ENCODE results near the gene EN2. TPM values are rescaled to one million over a fixed set of nuclear protein-coding genes. Genes with fewer than 3 reads are reported as not detected.

Gene EN2
- total and polyA plus RNA-seq, 4 experiments from 2014 or later: not detected

GRCh38 chr7:155471718-155472117, 13.8 kb downstream of the EN2 start:
- Histone ChIP-seq H3K9me3 (ENCODE audit: control insufficient read depth in 1 of 2, low read length in 2 of 2) (no peaks in the 10 kb centered on the region), H3K36me3 (ENCODE audit: insufficient read depth, low read length) (no peaks in the 10 kb centered on the region), H3K27me3 (ENCODE audit: insufficient read depth, low read length) (peaks cover 30% of the 10 kb centered on the region), H3K27ac (ENCODE audit: low read depth, low read length) (no peak overlapping the region), H3K4me3 (ENCODE audit: low read length in 2 of 2) (no peak overlapping the region), H3K4me1 (ENCODE audit: insufficient read depth, low read length) (peaks cover 2% of the 10 kb centered on the region)
- ChIA-PET POLR2A (ENCODE audit: partially characterized antibody) (no interaction called here), CTCF (ENCODE audit: partially characterized antibody) (interaction anchor here (1.1 kb wide), 1 partner anchor 9 kb away, joined by 3 read pairs; no protein-coding TSS in a partner anchor)
- peaks cover 58 to 73% of the 10 kb centered on the region in 2 donors for H3K27me3 Mint-ChIP-seq
- DNase-seq: no peak
- H3K4me1 Mint-ChIP-seq: peaks cover 4 to 21% (median 9%) of the 10 kb centered on the region in 4 donors
- intact Hi-C loops (cut with micrococcal nuclease): no loop called here
- peaks cover 0 to 9% (median 4%) of the 10 kb centered on the region in 8 donors for H3K9me3 Mint-ChIP-seq
- H3K36me3 Mint-ChIP-seq: no peaks in the 10 kb centered on the region
- H3K4me3 Mint-ChIP-seq: no peak overlapping the region
- H3K27ac Mint-ChIP-seq: no peak overlapping the region

GRCh38 chr7:155477476-155477875, 19.5 kb downstream of the EN2 start:
- Histone ChIP-seq H3K27me3 (ENCODE audit: insufficient read depth, low read length) (peaks cover 5% of the 10 kb centered on the region), H3K9me3 (ENCODE audit: control insufficient read depth in 1 of 2, low read length in 2 of 2) (no peaks in the 10 kb centered on the region), H3K36me3 (ENCODE audit: insufficient read depth, low read length) (no peaks in the 10 kb centered on the region), H3K4me3 (ENCODE audit: low read length in 2 of 2) (no peak overlapping the region), H3K27ac (ENCODE audit: low read depth, low read length) (no peak overlapping the region), H3K4me1 (ENCODE audit: insufficient read depth, low read length) (no peaks in the 10 kb centered on the region)
- H3K36me3 Mint-ChIP-seq: no peaks in the 10 kb centered on the region
- no peak overlapping the region for H3K4me3 Mint-ChIP-seq
- no peak for DNase-seq
- intact Hi-C loops (cut with micrococcal nuclease): no loop called here
- peaks cover 0 to 5% (median 2%) of the 10 kb centered on the region in 4 donors for H3K4me1 Mint-ChIP-seq
- peaks cover 0 to 13% (median 4%) of the 10 kb centered on the region in 8 donors for H3K9me3 Mint-ChIP-seq
- peaks cover 37 to 46% of the 10 kb centered on the region in 2 donors for H3K27me3 Mint-ChIP-seq
- ChIA-PET POLR2A (ENCODE audit: partially characterized antibody) (no interaction called here), CTCF (ENCODE audit: partially characterized antibody) (no interaction called here)
- peak overlapping the region in 1 of 7 donors; percentile 68 for H3K27ac Mint-ChIP-seq

GRCh38 chr7:155481764-155482163, 23.8 kb downstream of the EN2 start:
- Histone ChIP-seq H3K27me3 (ENCODE audit: insufficient read depth, low read length) (no peaks in the 10 kb centered on the region), H3K36me3 (ENCODE audit: insufficient read depth, low read length) (no peaks in the 10 kb centered on the region), H3K27ac (ENCODE audit: low read depth, low read length) (no peak overlapping the region), H3K4me3 (ENCODE audit: low read length in 2 of 2) (no peak overlapping the region), H3K9me3 (ENCODE audit: control insufficient read depth in 1 of 2, low read length in 2 of 2) (no peaks in the 10 kb centered on the region), H3K4me1 (ENCODE audit: insufficient read depth, low read length) (no peaks in the 10 kb centered on the region)
- intact Hi-C loops (cut with micrococcal nuclease): no loop called here
- Mint-ChIP-seq H3K27ac (no peak overlapping the region), H3K36me3 (no peaks in the 10 kb centered on the region), H3K27me3 (peaks cover 12 to 16% of the 10 kb centered on the region in 2 donors), H3K9me3 (peaks cover 0 to 7% (median 0%) of the 10 kb centered on the region in 8 donors), H3K4me1 (peaks cover 2 to 8% (median 6%) of the 10 kb centered on the region in 4 donors), H3K4me3 (no peak overlapping the region)
- DNase-seq: no peak
- POLR2A ChIA-PET (ENCODE audit: partially characterized antibody): no interaction called here
- CTCF ChIA-PET (ENCODE audit: partially characterized antibody): no interaction called here

GRCh38 chr7:155482511-155483183, 24.7 kb downstream of the EN2 start:
- CTCF ChIA-PET (ENCODE audit: partially characterized antibody): no interaction called here
- Mint-ChIP-seq H3K36me3 (no peaks in the 10 kb centered on the region), H3K27me3 (peaks cover 9 to 13% of the 10 kb centered on the region in 2 donors), H3K4me1 (peaks cover 2 to 5% (median 4%) of the 10 kb centered on the region in 4 donors), H3K27ac (peak overlapping the region in 5 of 7 donors; percentile 27 to 89 (median 85)), H3K4me3 (peak overlapping the region in 5 of 8 donors; percentile 38 to 73 (median 57)), H3K9me3 (peaks cover 0 to 5% (median 0%) of the 10 kb centered on the region in 8 donors)
- peak in 2 of 5 donors; percentile 19 to 28 for DNase-seq
- POLR2A ChIA-PET (ENCODE audit: partially characterized antibody): interaction anchor here (0.8 kb wide), 1 partner anchor 87 kb away, joined by 3 read pairs; no protein-coding TSS in a partner anchor
- Histone ChIP-seq H3K9me3 (ENCODE audit: control insufficient read depth in 1 of 2, low read length in 2 of 2) (no peaks in the 10 kb centered on the region), H3K4me3 (ENCODE audit: low read length in 2 of 2) (no peak overlapping the region), H3K4me1 (ENCODE audit: insufficient read depth, low read length) (no peaks in the 10 kb centered on the region), H3K27me3 (ENCODE audit: insufficient read depth, low read length) (no peaks in the 10 kb centered on the region), H3K27ac (ENCODE audit: low read depth, low read length) (no peak overlapping the region), H3K36me3 (ENCODE audit: insufficient read depth, low read length) (no peaks in the 10 kb centered on the region)
- intact Hi-C loops (cut with micrococcal nuclease): no loop called here

GRCh38 chr7:155483245-155483644, 25.3 kb downstream of the EN2 start:
- Histone ChIP-seq H3K36me3 (ENCODE audit: insufficient read depth, low read length) (no peaks in the 10 kb centered on the region), H3K27ac (ENCODE audit: low read depth, low read length) (no peak overlapping the region), H3K27me3 (ENCODE audit: insufficient read depth, low read length) (no peaks in the 10 kb centered on the region), H3K4me3 (ENCODE audit: low read length in 2 of 2) (no peak overlapping the region), H3K9me3 (ENCODE audit: control insufficient read depth in 1 of 2, low read length in 2 of 2) (no peaks in the 10 kb centered on the region), H3K4me1 (ENCODE audit: insufficient read depth, low read length) (no peaks in the 10 kb centered on the region)
- Mint-ChIP-seq H3K4me3 (peak overlapping the region in 4 of 8 donors; percentile 38 to 73 (median 52)), H3K9me3 (peaks cover 0 to 5% (median 0%) of the 10 kb centered on the region in 8 donors), H3K36me3 (no peaks in the 10 kb centered on the region), H3K4me1 (peaks cover 2 to 5% (median 4%) of the 10 kb centered on the region in 4 donors), H3K27ac (peak overlapping the region in 4 of 7 donors; percentile 27 to 89 (median 58)), H3K27me3 (peaks cover 5 to 13% of the 10 kb centered on the region in 2 donors)
- intact Hi-C loops (cut with micrococcal nuclease): no loop called here
- no peak for DNase-seq
- POLR2A ChIA-PET (ENCODE audit: partially characterized antibody): no interaction called here
- CTCF ChIA-PET (ENCODE audit: partially characterized antibody): no interaction called here

- no peak overlapping the region for H3K4me3 ChIP-seq (ENCODE audit: low read length in 2 of 2)
- no peaks in the 10 kb centered on the region for H3K4me1 ChIP-seq (ENCODE audit: insufficient read depth, low read length)
- no peak overlapping the region for H3K27ac ChIP-seq (ENCODE audit: low read depth, low read length)
- Mint-ChIP-seq H3K27me3 (peaks cover 6 to 11% of the 10 kb centered on the region in 2 donors), H3K4me1 (peaks cover 2 to 5% (median 4%) of the 10 kb centered on the region in 4 donors), H3K9me3 (peaks cover 0 to 5% (median 0%) of the 10 kb centered on the region in 8 donors), H3K36me3 (no peaks in the 10 kb centered on the region), H3K27ac (no peak overlapping the region), H3K4me3 (no peak overlapping the region)
- H3K9me3 ChIP-seq (ENCODE audit: control insufficient read depth in 1 of 2, low read length in 2 of 2): no peaks in the 10 kb centered on the region
- DNase-seq: no peak
- ChIA-PET CTCF (ENCODE audit: partially characterized antibody) (no interaction called here), POLR2A (ENCODE audit: partially characterized antibody) (no interaction called here)
- intact Hi-C loops (cut with micrococcal nuclease): no loop called here
- no peaks in the 10 kb centered on the region for H3K27me3 ChIP-seq (ENCODE audit: insufficient read depth, low read length)
- no peaks in the 10 kb centered on the region for H3K36me3 ChIP-seq (ENCODE audit: insufficient read depth, low read length)
Measured at GRCh38 chr7:155483868-155484325, 26.0 kb downstream of the EN2 start.

- no peak overlapping the region for H3K27ac Mint-ChIP-seq
- CTCF ChIA-PET (ENCODE audit: partially characterized antibody): interaction anchor here (0.9 kb wide), 1 partner anchor 19 kb away, joined by 3 read pairs; no protein-coding TSS in a partner anchor
- no peak overlapping the region for H3K4me3 Mint-ChIP-seq
- DNase-seq: no peak
- Histone ChIP-seq H3K27ac (ENCODE audit: low read depth, low read length) (no peak overlapping the region), H3K9me3 (ENCODE audit: control insufficient read depth in 1 of 2, low read length in 2 of 2) (no peaks in the 10 kb centered on the region), H3K4me3 (ENCODE audit: low read length in 2 of 2) (no peak overlapping the region), H3K27me3 (ENCODE audit: insufficient read depth, low read length) (no peaks in the 10 kb centered on the region), H3K36me3 (ENCODE audit: insufficient read depth, low read length) (no peaks in the 10 kb centered on the region), H3K4me1 (ENCODE audit: insufficient read depth, low read length) (no peaks in the 10 kb centered on the region)
- H3K4me1 Mint-ChIP-seq: peaks cover 2 to 7% (median 4%) of the 10 kb centered on the region in 4 donors
- H3K9me3 Mint-ChIP-seq: peaks cover 0 to 5% (median 0%) of the 10 kb centered on the region in 8 donors
- H3K36me3 Mint-ChIP-seq: no peaks in the 10 kb centered on the region
- peaks cover 7% of the 10 kb centered on the region in 2 donors for H3K27me3 Mint-ChIP-seq
- intact Hi-C loops (cut with micrococcal nuclease): no loop called here
- POLR2A ChIA-PET (ENCODE audit: partially characterized antibody): no interaction called here
Measured at GRCh38 chr7:155484483-155485399, 26.8 kb downstream of the EN2 start.

Data from CD4-positive, alpha-beta memory T cell (primary cell).